ENCODE data around the gene ATP9A.
A peak's percentile ranks its signal among the peaks of the same experiment; 100 is the strongest.
"Not testable (repeated sequence)": the region's sequence is repeated elsewhere in the genome, so short reads cannot be mapped to it uniquely, and the experiment has no call there.

Gene ATP9A

GRCh38 chr20:51732096-51732791 lies 35.9 kb downstream of the ATP9A start:
- no peak for DNase-seq (ENCODE audit: low spot score)
- H3K4me3 ChIP-seq: peak overlapping the region; percentile 27

GRCh38 chr20:51731731-51732095 lies 36.5 kb downstream of the ATP9A start:
- no peak for TF ChIP-seq CTCF (IDR thresholded peaks at IDR 0.05)
- Histone ChIP-seq H3K27ac (peak overlapping the region; percentile 54 to 65), H3K4me3 (peak overlapping the region; percentile 27)
- no peak for DNase-seq (ENCODE audit: low spot score)

More at GRCh38 chr20:51732096-51732791, 35.9 kb downstream of the ATP9A start:
- TF ChIP-seq CTCF (IDR thresholded peaks at IDR 0.05): no peak
- H3K27ac ChIP-seq: peak overlapping the region; percentile 54 to 65

- Histone ChIP-seq H3K4me3 (no peak overlapping the region), H3K27ac (no peak overlapping the region)
- no peak for TF ChIP-seq CTCF (IDR thresholded peaks at IDR 0.05)
- DNase-seq (ENCODE audit: low spot score): no peak
Measured at GRCh38 chr20:51729771-51730170, 38.4 kb downstream of the ATP9A start.

- H3K27ac ChIP-seq: no peak overlapping the region
- TF ChIP-seq CTCF (IDR thresholded peaks at IDR 0.05): no peak
- DNase-seq (ENCODE audit: low spot score): no peak
- no peak overlapping the region for H3K4me3 ChIP-seq
Measured at GRCh38 chr20:51728737-51729136, 39.5 kb downstream of the ATP9A start.

GRCh38 chr20:51727872-51728271 lies 40.3 kb downstream of the ATP9A start:
- no peak for DNase-seq (ENCODE audit: low spot score)
- Histone ChIP-seq H3K27ac (no peak overlapping the region), H3K4me3 (no peak overlapping the region)
- TF ChIP-seq CTCF (IDR thresholded peaks at IDR 0.05): no peak

- Histone ChIP-seq H3K4me3 (no peak overlapping the region), H3K27ac (no peak overlapping the region)
- no peak for TF ChIP-seq CTCF (IDR thresholded peaks at IDR 0.05)
- DNase-seq (ENCODE audit: low spot score): no peak
Measured at GRCh38 chr20:51725584-51726176, 42.5 kb downstream of the ATP9A start.

GRCh38 chr20:51723026-51723425 lies 45.2 kb downstream of the ATP9A start:
- not testable (repeated sequence) for H3K4me3 ChIP-seq

GRCh38 chr20:51722246-51722645 lies 45.9 kb downstream of the ATP9A start:
- H3K27ac ChIP-seq; DNase-seq (ENCODE audit: low spot score); H3K4me3 ChIP-seq: not testable (repeated sequence)

More at GRCh38 chr20:51723026-51723425, 45.2 kb downstream of the ATP9A start:
- not testable (repeated sequence) for DNase-seq (ENCODE audit: low spot score); H3K27ac ChIP-seq

All from coronary artery (tissue), 2 donors.